H1 (cell line): Measurements from ENCODE around the gene EEF1AKMT3. TPM values are rescaled to one million over a fixed set of nuclear protein-coding genes. Genes with fewer than 3 reads are reported as not detected.

Source experiments
- ASH2L ChIP-seq: fragments of 200-600, 300-600 bp; sonication (generic); IDR thresholded peaks from one replicate; pipeline ENCODE4 v1.7.1; 2017; ENCODE audit warnings: low read length
- BRCA1 ChIP-seq: IDR thresholded peaks from 2 replicates; pipeline ENCODE4 v1.6.1; 2012; ENCODE audit warnings: low read depth, low read length, improper control_type of control experiment
- HDAC6 ChIP-seq: IDR thresholded peaks from one replicate; pipeline ENCODE4 v1.7.1; 2012; ENCODE audit warnings: low read depth, mild to moderate bottlenecking, inconsistent platforms, low read length, moderate library complexity
- POLR2A ChIP-seq, 2 experiments: IDR thresholded peaks; 1 replicate in 1 of 2; 2 replicates in 1 of 2; pipeline ENCODE4 v1.6.1; 2011; ENCODE audit warnings: low read depth in 2 of 2, low read length in 2 of 2, mild to moderate bottlenecking in 2 of 2; ENCODE audit errors: control extremely low read depth in 1 of 2
- RAD21 ChIP-seq, 2 experiments: IDR thresholded peaks in 1 of 2; conservative IDR thresholded peaks in 1 of 2; 2 replicates each; pipeline ENCODE4 v1.6.1; 2011; ENCODE audit warnings: low read depth in 2 of 2, low read length in 2 of 2, improper control_type of control experiment in 1 of 2, inconsistent platforms in 1 of 2, mild to moderate bottlenecking in 1 of 2, moderate library complexity in 1 of 2
- RBBP5 ChIP-seq: IDR thresholded peaks from 2 replicates; pipeline ENCODE4 v1.7.1; 2012; ENCODE audit warnings: low read depth, mild to moderate bottlenecking, inconsistent platforms, low read length, moderate library complexity, borderline replicate concordance
- ZNF274 ChIP-seq: IDR thresholded peaks from 2 replicates; pipeline ENCODE4 v1.7.0; 2012; ENCODE audit warnings: low read length, borderline replicate concordance; ENCODE audit errors: extremely low read depth
- polyA plus RNA-seq, 7 experiments: library from polyadenylated mRNA; depleted of rRNA in 3 of 7; stranded (reverse) in 5 of 7; unstranded in 2 of 7; fragments of >200 nt in 5 of 7; fragments of 200-250 nt in 2 of 7; gene quantifications; 1 replicate in 5 of 7; 2 replicates in 1 of 7; 4 replicates in 1 of 7; pipeline versions ENCODE4 v1.2.1 to v1.2.3, GENCODE V29; 2011 to 2013; ENCODE audit warnings: missing spikeins in 2 of 7, mixed read lengths in 2 of 7
- total RNA-seq: library from RNA; stranded (reverse); fragmentation: NEBNext Ultra II Directional; extraction: Animal tissue kit (Norgen Biotek cat#: 25700); gene quantifications from 2 replicates; pipeline ENCODE4 v1.2.1, GENCODE V29; 2021

The EEF1AKMT3 gene
- total and polyA plus RNA-seq, 2 of the 8 experiments (the other 6 are each of a cell fraction or from before 2014, with no cell fraction given), result 3.1 to 4.4 TPM

- TF ChIP-seq RAD21 (IDR thresholded peaks at IDR 0.05 in 1 of 2, conservative IDR thresholded peaks at IDR 0.05 in 1 of 2; ENCODE audit: low read depth in 2 of 2, low read length in 2 of 2) (no peak), ASH2L (no peak), ZNF274 (no peak), RBBP5 (no peak), HDAC6 (no peak), BRCA1 (no peak), POLR2A (IDR thresholded peaks at IDR 0.05; ENCODE audit: control extremely low read depth in 1 of 2, low read depth in 2 of 2, low read length in 2 of 2) (no peak)
Measured at GRCh38 chr12:57769594-57769993, 2.8 kb upstream of the EEF1AKMT3 start (continued).
